ENCODE data around the gene TM9SF1. TPM values are rescaled to one million over a fixed set of nuclear protein-coding genes. Genes with fewer than 3 reads are reported as not detected.

The TM9SF1 gene
- total and polyA plus RNA-seq, 2 of the 13 experiments (the other 11 are each of a cell fraction or from before 2014, with no cell fraction given): 83.2 to 110 TPM

DNA sequence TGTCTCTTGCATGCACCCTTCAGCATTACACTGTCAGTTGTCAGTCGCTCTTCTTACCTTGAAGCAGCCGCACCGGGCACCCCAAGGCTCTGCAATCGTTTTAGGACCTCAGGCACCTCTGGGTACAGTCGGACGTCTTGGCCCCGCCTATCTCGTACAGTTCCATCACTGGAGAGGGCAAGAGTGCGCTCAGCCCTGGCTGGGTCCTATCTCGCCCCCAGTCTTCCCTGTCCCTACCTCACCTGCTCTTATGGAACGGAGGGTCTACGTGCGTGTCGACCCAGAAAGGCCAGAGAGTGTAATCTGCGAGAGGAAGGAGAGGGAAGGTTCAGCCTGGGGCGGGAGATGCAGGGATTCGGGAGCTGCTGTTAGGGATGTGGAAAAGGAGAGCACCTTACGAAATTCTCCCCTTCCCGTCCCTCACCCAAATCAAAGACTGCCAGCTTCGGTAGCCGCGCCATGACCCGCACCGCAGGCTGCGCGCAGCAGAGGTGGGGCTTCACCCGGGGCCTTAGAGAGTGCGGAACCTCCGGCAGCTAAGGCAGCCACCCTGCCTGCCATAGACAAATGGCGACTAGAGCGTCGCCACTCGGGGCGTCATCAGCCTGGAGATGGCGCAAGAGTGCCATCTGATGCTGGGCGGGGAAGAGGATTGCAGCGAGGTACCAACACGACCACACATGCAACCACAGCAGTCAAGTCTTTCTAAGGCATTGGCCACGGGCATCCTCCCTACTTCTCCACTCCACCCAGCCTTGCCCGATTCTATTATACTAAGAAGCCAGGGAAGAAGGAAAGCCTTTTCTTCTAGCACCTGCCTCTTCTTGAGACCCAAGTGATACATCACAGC lies 20.5 kb upstream of the TM9SF1 start, which contains the start of gene MDP1 (continued):
- TF ChIP-seq, protein P1, sequence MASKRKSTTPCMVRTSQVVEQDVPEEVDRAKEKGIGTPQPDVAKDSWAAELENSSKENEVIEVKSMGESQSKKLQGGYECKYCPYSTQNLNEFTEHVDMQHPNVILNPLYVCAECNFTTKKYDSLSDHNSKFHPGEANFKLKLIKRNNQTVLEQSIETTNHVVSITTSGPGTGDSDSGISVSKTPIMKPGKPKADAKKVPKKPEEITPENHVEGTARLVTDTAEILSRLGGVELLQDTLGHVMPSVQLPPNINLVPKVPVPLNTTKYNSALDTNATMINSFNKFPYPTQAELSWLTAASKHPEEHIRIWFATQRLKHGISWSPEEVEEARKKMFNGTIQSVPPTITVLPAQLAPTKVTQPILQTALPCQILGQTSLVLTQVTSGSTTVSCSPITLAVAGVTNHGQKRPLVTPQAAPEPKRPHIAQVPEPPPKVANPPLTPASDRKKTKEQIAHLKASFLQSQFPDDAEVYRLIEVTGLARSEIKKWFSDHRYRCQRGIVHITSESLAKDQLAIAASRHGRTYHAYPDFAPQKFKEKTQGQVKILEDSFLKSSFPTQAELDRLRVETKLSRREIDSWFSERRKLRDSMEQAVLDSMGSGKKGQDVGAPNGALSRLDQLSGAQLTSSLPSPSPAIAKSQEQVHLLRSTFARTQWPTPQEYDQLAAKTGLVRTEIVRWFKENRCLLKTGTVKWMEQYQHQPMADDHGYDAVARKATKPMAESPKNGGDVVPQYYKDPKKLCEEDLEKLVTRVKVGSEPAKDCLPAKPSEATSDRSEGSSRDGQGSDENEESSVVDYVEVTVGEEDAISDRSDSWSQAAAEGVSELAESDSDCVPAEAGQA (IDR thresholded peaks at IDR 0.05; ENCODE audit: low read depth): peak; percentile 95
- TF ChIP-seq, protein P1 (CRISPR knock-in tag; IDR thresholded peaks at IDR 0.05; ENCODE audit: borderline replicate concordance): no peak
- TF ChIP-seq ZNF256 (CRISPR knock-in tag; conservative IDR thresholded peaks at IDR 0.05): peak; percentile 98; the same call in 1 of the 2 replicates
- TF ChIP-seq, protein P2, sequence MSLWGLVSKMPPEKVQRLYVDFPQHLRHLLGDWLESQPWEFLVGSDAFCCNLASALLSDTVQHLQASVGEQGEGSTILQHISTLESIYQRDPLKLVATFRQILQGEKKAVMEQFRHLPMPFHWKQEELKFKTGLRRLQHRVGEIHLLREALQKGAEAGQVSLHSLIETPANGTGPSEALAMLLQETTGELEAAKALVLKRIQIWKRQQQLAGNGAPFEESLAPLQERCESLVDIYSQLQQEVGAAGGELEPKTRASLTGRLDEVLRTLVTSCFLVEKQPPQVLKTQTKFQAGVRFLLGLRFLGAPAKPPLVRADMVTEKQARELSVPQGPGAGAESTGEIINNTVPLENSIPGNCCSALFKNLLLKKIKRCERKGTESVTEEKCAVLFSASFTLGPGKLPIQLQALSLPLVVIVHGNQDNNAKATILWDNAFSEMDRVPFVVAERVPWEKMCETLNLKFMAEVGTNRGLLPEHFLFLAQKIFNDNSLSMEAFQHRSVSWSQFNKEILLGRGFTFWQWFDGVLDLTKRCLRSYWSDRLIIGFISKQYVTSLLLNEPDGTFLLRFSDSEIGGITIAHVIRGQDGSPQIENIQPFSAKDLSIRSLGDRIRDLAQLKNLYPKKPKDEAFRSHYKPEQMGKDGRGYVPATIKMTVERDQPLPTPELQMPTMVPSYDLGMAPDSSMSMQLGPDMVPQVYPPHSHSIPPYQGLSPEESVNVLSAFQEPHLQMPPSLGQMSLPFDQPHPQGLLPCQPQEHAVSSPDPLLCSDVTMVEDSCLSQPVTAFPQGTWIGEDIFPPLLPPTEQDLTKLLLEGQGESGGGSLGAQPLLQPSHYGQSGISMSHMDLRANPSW (CRISPR knock-in tag; IDR thresholded peaks at IDR 0.05; ENCODE audit: borderline replicate concordance): peak; percentile 98
- peak; percentile 81; the same call in 1 of the 2 replicates for TF ChIP-seq ZNF879 (CRISPR knock-in tag; IDR thresholded peaks at IDR 0.05)
- TF ChIP-seq HOXA3 (CRISPR knock-in tag; IDR thresholded peaks at IDR 0.05): peak; percentile 99
- peak; percentile 75 for TF ChIP-seq ZNF777 (CRISPR knock-in tag; IDR thresholded peaks at IDR 0.05)
- TF ChIP-seq, protein P3, sequence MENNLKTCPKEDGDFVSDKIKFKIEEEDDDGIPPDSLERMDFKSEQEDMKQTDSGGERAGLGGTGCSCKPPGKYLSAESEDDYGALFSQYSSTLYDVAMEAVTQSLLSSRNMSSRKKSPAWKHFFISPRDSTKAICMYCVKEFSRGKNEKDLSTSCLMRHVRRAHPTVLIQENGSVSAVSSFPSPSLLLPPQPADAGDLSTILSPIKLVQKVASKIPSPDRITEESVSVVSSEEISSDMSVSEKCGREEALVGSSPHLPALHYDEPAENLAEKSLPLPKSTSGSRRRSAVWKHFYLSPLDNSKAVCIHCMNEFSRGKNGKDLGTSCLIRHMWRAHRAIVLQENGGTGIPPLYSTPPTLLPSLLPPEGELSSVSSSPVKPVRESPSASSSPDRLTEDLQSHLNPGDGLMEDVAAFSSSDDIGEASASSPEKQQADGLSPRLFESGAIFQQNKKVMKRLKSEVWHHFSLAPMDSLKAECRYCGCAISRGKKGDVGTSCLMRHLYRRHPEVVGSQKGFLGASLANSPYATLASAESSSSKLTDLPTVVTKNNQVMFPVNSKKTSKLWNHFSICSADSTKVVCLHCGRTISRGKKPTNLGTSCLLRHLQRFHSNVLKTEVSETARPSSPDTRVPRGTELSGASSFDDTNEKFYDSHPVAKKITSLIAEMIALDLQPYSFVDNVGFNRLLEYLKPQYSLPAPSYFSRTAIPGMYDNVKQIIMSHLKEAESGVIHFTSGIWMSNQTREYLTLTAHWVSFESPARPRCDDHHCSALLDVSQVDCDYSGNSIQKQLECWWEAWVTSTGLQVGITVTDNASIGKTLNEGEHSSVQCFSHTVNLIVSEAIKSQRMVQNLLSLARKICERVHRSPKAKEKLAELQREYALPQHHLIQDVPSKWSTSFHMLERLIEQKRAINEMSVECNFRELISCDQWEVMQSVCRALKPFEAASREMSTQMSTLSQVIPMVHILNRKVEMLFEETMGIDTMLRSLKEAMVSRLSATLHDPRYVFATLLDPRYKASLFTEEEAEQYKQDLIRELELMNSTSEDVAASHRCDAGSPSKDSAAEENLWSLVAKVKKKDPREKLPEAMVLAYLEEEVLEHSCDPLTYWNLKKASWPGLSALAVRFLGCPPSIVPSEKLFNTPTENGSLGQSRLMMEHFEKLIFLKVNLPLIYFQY (CRISPR knock-in tag; IDR thresholded peaks at IDR 0.05; ENCODE audit: borderline replicate concordance): peak; percentile 86; the same call in 1 of the 2 replicates
- TF ChIP-seq, protein P4, sequence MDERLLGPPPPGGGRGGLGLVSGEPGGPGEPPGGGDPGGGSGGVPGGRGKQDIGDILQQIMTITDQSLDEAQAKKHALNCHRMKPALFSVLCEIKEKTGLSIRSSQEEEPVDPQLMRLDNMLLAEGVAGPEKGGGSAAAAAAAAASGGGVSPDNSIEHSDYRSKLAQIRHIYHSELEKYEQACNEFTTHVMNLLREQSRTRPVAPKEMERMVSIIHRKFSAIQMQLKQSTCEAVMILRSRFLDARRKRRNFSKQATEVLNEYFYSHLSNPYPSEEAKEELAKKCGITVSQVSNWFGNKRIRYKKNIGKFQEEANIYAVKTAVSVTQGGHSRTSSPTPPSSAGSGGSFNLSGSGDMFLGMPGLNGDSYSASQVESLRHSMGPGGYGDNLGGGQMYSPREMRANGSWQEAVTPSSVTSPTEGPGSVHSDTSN (CRISPR knock-in tag; IDR thresholded peaks at IDR 0.05): 0 out of 2 replicates have a peak, but pooled peaks have one; percentile 7
- peak; percentile 82 for TF ChIP-seq SATB2 (CRISPR knock-in tag; IDR thresholded peaks at IDR 0.05)
- TF ChIP-seq HOXA5 (CRISPR knock-in tag; IDR thresholded peaks at IDR 0.05): peak; percentile 99
- TF ChIP-seq ZNF556 (CRISPR knock-in tag; IDR thresholded peaks at IDR 0.05; ENCODE audit: borderline replicate concordance): peak; percentile 99
- peak; percentile 92 for TF ChIP-seq HHEX (CRISPR knock-in tag; IDR thresholded peaks at IDR 0.05)
- TF ChIP-seq GLI4 (CRISPR knock-in tag; IDR thresholded peaks at IDR 0.05; ENCODE audit: borderline replicate concordance): no peak
